ENCODE results near the gene IL17RA. TPM values are rescaled to one million over a fixed set of nuclear protein-coding genes. Genes with fewer than 3 reads are reported as not detected.

The IL17RA gene
- total and polyA plus RNA-seq, 2 of the 4 experiments (the other 2 are of a cell fraction) = 5.2 to 15.3 TPM

- H3K4ac ChIP-seq (ENCODE audit: low read depth, low read length) = no peak overlapping the region
- no TSS peak for BruUV-seq (replicated peaks)
- in situ Hi-C loops (cut with MboI; ENCODE audit: low sequenced_read_pairs) (no loop called here), dilution Hi-C loops (cut with HindIII; ENCODE audit: low sequenced_read_pairs, unreplicated experiment) (no loop called here), intact Hi-C loops (cut with micrococcal nuclease) (no loop called here)
- no peak overlapping the region for H3K9ac ChIP-seq (ENCODE audit: low read depth, low read length)
- no peak overlapping the region for H4K8ac ChIP-seq (ENCODE audit: low read depth in 2 of 2, low read length in 2 of 2)
- no peak overlapping the region for H3K23ac ChIP-seq (ENCODE audit: low read depth, low read length)
- H4K91ac ChIP-seq (ENCODE audit: insufficient read depth, low read depth, low read length) = no peak overlapping the region
- no peak overlapping the region for H3K4me2 ChIP-seq (ENCODE audit: low read depth, low read length)
- no peak overlapping the region for H2AFZ ChIP-seq (replicated peaks; ENCODE audit: low read length, poor library complexity)
- no peak overlapping the region for H2AK9ac ChIP-seq (replicated peaks; ENCODE audit: low read depth, low read length, poor library complexity)
- POLR2A ChIA-PET (ENCODE audit: unreplicated experiment) = no interaction called here
- H3K79me1 ChIP-seq (ENCODE audit: low read depth in 1 of 2, low read length in 2 of 2) = 0 out of 4 replicates have a peak, but pooled peaks cover 0 to 3% of the 10 kb centered on the region in 2 experiments
- H3K14ac ChIP-seq (replicated peaks; ENCODE audit: low read depth, low read length) = no peak overlapping the region
- no peak overlapping the region for H3K27ac ChIP-seq (ENCODE audit: insufficient read depth, low read length)
- DNase-seq = no peak
- peaks cover 9% of the 10 kb centered on the region; the same call in 1 of the 2 replicates for H4K20me1 ChIP-seq (ENCODE audit: insufficient read depth, low read length)
- no peak overlapping the region for H2BK5ac ChIP-seq (ENCODE audit: low read depth, low read length, poor library complexity, severe bottlenecking)
- no peak overlapping the region for H2AK5ac ChIP-seq (ENCODE audit: low read depth, low read length)
- H4K5ac ChIP-seq (ENCODE audit: low read depth, low read length) = no peak overlapping the region
- H3K4me3 ChIP-seq (ENCODE audit: insufficient read depth, low read depth, low read length) = no peak overlapping the region
- ATAC-seq (ENCODE audit: low read depth) = no peak
- no peak overlapping the region for H3K56ac ChIP-seq (ENCODE audit: extremely low read depth, insufficient read depth, low read length)
- 93% methylated on average over 3 of the region's 14 CpGs; no CpG with 5 or more reads in 1 of the 2 experiments for WGBS, 2 experiments (ENCODE audit: extremely low coverage in 2 of 2, insufficient read length in 1 of 2)
- no peak overlapping the region for H2BK20ac ChIP-seq (ENCODE audit: low read depth, low read length)
- TF ChIP-seq RAD21 (IDR thresholded peaks at IDR 0.05; ENCODE audit: low read length) (no peak), FOS (IDR thresholded peaks at IDR 0.05; ENCODE audit: low read depth, low read length) (no peak), SMC3 (IDR thresholded peaks at IDR 0.05; ENCODE audit: low read depth, low read length) (no peak), RCOR1 (IDR thresholded peaks at IDR 0.05; ENCODE audit: insufficient replicate concordance, low read length) (no peak), USF2 (IDR thresholded peaks at IDR 0.05; ENCODE audit: low read depth, low read length) (no peak), ELK1 (IDR thresholded peaks at IDR 0.05; ENCODE audit: borderline replicate concordance, low read depth, low read length) (no peak), NFE2L2 (IDR thresholded peaks at IDR 0.05; ENCODE audit: low read depth, low read length) (no peak), BHLHE40 (IDR thresholded peaks at IDR 0.05; ENCODE audit: low read depth, low read length) (no peak), CTCF (conservative IDR thresholded peaks at IDR 0.05; ENCODE audit: low read depth, low read length) (no peak), MXI1 (IDR thresholded peaks at IDR 0.05; ENCODE audit: borderline replicate concordance, low read depth, low read length) (no peak), POLR2A (IDR thresholded peaks at IDR 0.05; ENCODE audit: low read depth, low read length) (no peak), CEBPB (IDR thresholded peaks at IDR 0.05; ENCODE audit: low read depth, low read length) (no peak), MAFK (IDR thresholded peaks at IDR 0.05; ENCODE audit: low read depth, low read length) (no peak)
- no peak overlapping the region for H2BK15ac ChIP-seq (ENCODE audit: low read depth, low read length)
- H3K9me3 ChIP-seq (ENCODE audit: control insufficient read depth, insufficient read depth, low read length) = no peaks in the 10 kb centered on the region
- no peak overlapping the region for H2BK120ac ChIP-seq (ENCODE audit: low read depth, low read length)
- H3K36me3 ChIP-seq (ENCODE audit: control insufficient read depth, insufficient read depth, low read length) = peaks cover 72% of the 10 kb centered on the region
- H3K9me1 ChIP-seq (ENCODE audit: insufficient read depth, low read length) = peaks cover 5% of the 10 kb centered on the region
- CTCF ChIA-PET = no interaction called here
- H3K27me3 ChIP-seq (ENCODE audit: control insufficient read depth, insufficient read depth, low read length) = no peaks in the 10 kb centered on the region
- H3K18ac ChIP-seq (ENCODE audit: low read depth, low read length) = no peak overlapping the region
- H3K4me1 ChIP-seq (ENCODE audit: control insufficient read depth, insufficient read depth, low read length) = no peaks in the 10 kb centered on the region
Observed at GRCh38 chr22:17104336-17104935, 19.6 kb downstream of the IL17RA start.
